Lung microvascular endothelial cell (primary cell): ENCODE results near the gene STT3A. TPM values are rescaled to one million over a fixed set of nuclear protein-coding genes. Genes with fewer than 3 reads are reported as not detected.

Source experiments
- DNase-seq, 2 donors: peaks; one replicate each; pipeline versions ENCODE4 v3.0.0 to v3.0.0-alpha.2; 2010; ENCODE audit warnings: low read depth in 2 of 2
- total RNA-seq: library from RNA; depleted of rRNA; stranded (reverse); fragments of >200 nt; gene quantifications from 2 replicates; pipeline ENCODE4 v1.2.1, GENCODE V29; 2014

The STT3A gene
- total RNA-seq, 1 donor from 2014 or later, result 204 TPM

DNA sequence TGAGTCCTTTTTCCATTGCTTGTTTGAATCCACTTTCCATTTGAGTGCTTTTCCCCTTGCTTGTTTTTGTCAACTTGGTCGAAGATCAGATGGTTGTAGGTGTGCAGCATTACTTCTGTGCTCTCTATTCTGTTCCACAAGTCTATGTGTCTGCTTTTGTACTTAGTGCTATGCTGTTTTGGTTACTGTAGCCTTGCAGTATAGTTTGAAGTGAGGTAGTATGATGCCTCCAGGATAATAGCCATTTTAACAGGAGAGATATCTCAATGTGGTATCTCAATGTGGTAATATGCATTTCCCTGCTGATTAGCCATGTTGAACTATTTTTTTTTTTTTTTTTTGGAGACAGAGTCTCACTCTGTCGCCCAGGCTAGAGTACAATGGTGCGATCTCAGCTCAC, 71.3 kb downstream of the STT3A start:
- no peak for DNase-seq

DNA sequence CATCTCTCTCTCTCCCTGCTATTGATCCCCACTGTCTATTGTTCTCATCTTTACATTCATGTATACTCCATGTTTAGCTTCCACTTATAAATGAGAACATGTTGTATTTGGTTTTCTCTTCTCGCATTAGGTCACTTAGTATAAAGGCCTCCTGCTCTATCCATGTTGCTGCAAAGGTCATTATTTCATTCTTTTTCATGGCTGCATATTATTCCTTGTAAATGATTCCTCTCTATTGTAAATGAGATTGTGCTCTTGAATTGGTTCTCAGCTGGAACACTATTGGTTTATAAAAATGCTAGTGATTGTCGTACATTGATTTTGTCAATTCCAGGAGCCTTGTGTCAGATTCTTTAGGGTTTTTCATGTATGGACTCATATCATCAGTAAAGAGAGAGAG, 74.5 kb downstream of the STT3A start:
- no peak for DNase-seq

GRCh38 chr11:125670172-125670571, 77.5 kb downstream of the STT3A start:
- peak in 1 of 2 donors; percentile 6 for DNase-seq

GRCh38 chr11:125671561-125671960, 78.9 kb downstream of the STT3A start:
- peak; percentile 18 to 88 for DNase-seq

Other genes with a start within 250 kb of the STT3A start
- 41.6 and 51.0 TPM in 2 replicates for gene FEZ1, start 96.6 kb upstream of the STT3A start, total RNA-seq
- gene EI24, start 23.4 kb upstream of the STT3A start, total RNA-seq, result 96.4 and 117 TPM in 2 replicates
- 7.9 and 16.8 TPM in 2 replicates for gene CHEK1, start 32.3 kb downstream of the STT3A start, total RNA-seq
- gene ACRV1, start 88.0 kb downstream of the STT3A start, total RNA-seq, result under 0.01 TPM in 1 of 2 replicates, not detected in the other
- not detected in 2 replicates for gene PATE1, start 153.4 kb downstream of the STT3A start, total RNA-seq
- under 0.01 TPM in 1 of 2 replicates, not detected in the other for gene PATE2, start 186.0 kb downstream of the STT3A start, total RNA-seq
- gene PATE3, start 195.3 kb downstream of the STT3A start, total RNA-seq, result not detected in 2 replicates
- not detected in 2 replicates for gene PATE4, start 240.5 kb downstream of the STT3A start, total RNA-seq